Iris pigment epithelial cell (primary cell): Measurements from ENCODE around the gene HAUS6.
"Not testable (repeated sequence)": the region's sequence is repeated elsewhere in the genome, so short reads cannot be mapped to it uniquely, and the experiment has no call there.

Source experiments
- DNase-seq: peaks from one replicate; pipeline ENCODE4 v3.0.0-alpha.2; 2011; ENCODE audit warnings: low read depth

HAUS6 gene, protein sequence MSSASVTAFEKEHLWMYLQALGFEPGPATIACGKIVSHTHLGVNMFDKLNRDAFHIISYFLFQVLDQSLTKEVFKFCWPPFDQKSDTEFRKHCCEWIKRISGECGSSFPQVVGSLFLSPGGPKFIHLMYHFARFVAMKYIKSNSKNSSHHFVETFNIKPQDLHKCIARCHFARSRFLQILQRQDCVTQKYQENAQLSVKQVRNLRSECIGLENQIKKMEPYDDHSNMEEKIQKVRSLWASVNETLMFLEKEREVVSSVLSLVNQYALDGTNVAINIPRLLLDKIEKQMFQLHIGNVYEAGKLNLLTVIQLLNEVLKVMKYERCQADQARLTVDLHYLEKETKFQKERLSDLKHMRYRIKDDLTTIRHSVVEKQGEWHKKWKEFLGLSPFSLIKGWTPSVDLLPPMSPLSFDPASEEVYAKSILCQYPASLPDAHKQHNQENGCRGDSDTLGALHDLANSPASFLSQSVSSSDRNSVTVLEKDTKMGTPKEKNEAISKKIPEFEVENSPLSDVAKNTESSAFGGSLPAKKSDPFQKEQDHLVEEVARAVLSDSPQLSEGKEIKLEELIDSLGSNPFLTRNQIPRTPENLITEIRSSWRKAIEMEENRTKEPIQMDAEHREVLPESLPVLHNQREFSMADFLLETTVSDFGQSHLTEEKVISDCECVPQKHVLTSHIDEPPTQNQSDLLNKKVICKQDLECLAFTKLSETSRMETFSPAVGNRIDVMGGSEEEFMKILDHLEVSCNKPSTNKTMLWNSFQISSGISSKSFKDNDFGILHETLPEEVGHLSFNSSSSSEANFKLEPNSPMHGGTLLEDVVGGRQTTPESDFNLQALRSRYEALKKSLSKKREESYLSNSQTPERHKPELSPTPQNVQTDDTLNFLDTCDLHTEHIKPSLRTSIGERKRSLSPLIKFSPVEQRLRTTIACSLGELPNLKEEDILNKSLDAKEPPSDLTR

DNA sequence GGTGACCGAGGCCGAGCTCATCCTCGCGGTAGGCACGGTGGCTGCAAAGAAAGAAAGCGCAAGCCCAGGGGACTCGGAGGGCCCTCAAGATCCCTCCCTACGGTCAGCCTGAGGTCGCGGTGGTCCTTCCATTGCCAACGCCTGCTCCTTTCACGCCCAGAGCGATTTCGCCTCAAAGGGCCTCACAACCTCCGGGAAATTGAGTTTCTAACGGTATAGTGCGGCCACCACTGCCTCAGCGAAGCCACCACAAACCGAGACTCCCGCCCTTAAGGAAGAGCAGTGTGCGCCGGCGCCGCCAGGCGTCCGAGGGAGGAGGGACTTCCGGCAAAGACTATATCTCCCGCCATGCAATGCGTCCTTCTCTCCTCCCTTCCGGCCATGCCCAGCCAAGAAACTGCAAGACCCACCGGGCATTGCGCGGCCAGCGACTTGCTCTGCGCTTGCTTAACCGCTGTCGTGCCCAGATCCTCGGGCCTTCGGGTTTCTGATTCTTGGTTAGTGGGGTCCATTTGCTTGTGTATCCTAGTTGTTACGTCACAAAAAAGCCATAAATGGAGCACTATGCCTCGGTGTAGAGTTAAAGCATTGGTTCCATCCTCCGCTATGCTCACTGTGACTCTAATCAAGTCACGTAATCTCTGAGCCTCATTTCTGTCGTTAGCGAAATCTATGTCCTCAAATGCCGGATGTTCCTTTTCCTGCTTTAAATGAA, at the start of gene HAUS6:
Gene HAUS6 (minus strand): TSS at position 274 of the 715 bp plus-strand sequence. CDS start 253 bp downstream, at position 21.
- DNase-seq = peak; percentile 99

DNA sequence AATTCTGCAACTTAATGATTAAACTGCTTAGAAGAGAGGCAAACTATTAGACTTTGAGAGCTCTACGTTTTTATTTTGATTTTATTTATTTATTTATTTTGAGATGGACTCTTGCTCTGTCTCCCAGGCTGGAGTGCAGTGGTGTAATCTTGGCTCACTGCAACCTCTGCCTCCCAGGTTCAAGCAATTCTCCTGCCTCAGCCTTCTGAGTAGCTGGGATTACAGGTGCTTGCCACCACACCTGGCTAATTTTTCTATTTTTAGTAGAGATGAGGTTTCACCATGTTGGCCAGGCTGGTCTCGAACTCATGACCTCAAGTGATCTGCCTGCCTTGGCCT, 49.4 kb upstream of the HAUS6 start:
- not testable (repeated sequence) for DNase-seq

DNA sequence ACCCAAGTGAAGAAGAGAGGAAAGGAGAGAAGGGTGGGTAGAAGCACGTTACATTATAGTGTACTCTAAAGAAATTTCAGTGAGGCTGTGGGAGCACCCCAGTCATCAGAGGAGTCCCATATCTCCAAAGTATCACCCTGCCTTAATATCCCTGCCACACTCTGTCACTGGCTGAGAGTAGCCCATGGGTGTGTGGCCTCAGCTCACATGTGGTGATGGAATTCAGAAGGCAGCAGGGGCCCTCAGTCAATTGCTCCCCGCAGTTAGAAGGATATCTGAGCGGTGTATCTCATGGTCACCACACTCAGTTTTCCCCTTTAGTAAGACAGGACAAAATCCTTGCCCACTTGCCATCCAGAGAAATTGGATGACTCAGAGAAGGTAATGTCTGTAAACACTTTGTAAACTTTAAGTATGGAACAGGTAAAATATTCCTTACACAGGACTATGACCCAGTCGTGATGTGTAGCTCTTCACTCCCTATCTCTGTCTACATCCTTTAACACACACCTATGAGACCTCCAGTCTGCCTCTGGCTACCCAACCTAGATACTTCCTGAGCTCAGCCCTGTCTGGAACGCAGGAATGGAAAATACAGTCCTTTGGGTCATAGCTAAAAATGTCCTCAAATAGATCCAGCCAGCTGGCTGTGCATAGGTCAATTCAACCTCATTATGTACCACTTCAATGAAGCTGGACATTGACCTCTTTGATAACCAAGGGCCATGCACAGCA, 48.9 kb upstream of the HAUS6 start:
- no peak for DNase-seq

DNA sequence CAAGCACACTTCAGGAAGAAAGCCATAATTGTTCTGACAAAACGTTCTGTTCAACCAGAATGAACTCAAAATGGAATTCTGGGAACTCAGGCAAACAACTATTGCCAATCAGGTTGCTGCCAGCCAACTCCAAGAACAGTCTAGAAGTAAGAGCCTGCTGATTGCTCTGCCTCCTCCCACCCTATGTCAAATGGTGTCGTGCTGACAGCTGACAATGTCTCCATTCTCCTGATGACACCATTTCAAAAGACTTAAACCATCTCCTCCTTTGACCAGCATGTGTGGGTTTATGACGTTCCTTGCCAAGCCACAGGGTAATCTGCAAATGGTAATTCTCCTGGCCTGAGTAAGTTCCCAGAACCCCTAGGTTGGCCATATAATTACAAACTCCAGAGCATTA, 46.5 kb upstream of the HAUS6 start:
- DNase-seq = peak; percentile 45

DNA sequence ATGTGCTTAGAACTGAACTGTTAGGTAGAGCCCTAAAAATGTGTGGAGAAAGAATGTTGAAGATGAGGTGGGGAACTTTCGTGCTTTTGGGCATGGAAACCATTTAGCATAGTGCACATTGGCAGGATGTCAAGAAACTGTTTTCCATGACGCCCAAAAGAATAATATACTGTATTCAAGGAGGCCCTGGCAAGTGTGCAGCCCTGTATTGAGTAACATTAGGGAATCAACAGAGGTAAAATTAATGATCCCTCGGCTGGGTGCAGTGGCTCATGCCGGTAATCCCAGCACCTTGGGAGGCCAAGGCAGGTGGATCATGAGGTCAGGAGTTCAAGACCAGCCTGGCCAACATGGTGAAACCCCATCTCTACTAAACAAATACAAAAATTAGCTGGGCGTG, 45.5 kb upstream of the HAUS6 start:
- DNase-seq = no peak

DNA sequence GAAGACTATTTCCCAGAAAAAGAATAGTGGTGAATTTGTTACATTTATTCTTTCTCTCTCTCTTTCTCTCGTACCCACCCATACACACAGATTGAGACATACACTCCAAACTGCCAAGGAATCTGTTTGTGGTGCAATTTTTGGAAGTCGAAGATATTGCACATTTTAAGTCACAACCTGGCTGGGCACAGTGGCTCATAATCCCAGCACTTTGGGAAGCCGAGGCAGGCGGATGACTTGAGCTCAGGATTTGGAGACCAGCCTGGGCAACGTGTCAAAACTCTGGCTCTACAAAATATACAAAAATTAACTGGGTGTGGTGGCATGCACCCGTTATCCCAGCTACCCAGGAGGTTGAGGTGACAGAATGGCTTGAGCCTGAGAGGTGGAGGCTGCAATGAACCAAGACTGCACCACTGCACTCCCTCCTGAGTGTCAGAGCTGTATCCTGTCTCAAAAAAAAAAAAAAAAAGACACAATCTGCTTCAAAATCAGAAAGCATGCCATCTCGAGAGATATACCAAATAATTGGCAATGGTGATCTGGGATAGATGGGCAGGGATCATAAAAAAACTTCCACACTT, 43.8 kb upstream of the HAUS6 start:
- DNase-seq = no peak

DNA sequence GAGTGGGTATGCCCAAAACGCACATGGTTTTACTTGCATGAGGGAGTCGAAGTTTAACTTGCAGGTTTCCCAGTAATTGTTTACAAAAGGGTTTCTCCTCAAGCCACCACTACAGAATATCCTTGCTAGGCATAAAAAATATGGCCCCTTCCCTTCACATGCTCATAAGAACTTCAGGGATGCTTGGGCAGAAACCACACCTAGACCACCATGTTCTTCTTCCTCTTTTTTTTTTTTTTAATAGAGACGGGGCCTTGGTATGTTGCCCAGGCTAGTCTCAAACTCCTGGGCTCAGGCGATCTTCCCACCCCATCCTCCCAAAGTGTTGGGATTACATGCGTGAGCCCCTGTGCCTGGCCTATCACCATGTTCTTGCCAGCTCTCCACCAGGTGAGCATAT, 43.2 kb upstream of the HAUS6 start:
- no peak for DNase-seq

DNA sequence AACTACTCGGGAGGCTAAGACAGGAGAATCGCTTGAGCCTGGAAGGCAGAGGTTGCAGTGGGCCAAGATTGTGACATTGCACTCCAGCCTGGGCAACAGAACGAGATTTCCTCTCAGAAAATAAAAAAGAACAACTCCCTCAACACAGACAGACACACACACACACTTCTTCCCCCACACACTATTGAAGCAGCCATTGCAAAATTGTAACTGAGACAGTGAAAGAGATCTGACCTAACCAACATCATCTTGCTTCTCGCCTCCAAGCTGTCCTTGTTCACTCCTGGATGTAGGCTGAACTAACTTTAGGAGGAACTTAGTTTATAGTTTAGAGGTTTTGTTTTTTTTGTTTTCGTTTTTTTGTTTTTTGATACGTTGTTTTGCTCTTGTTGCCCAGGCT, 37.6 kb upstream of the HAUS6 start:
- DNase-seq = no peak

DNA sequence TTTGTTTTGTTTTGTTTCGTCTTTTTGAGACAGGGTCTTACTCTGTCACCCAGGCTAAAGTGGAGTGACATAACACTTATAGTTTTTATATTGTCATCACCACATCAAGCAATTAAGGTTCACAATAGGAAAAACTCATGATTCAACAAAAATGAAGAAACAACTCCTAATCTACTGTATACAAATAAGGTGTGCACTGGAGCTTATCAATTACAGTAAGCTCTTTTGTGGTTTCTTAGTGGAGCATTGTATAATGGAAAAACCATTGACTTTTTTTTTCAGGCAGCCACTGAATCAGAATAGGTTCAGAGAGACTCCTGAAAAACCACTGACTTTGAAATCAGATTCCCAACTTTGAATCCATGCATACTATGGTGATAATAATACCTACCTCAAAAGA, 35.4 kb upstream of the HAUS6 start:
- DNase-seq = no peak

DNA sequence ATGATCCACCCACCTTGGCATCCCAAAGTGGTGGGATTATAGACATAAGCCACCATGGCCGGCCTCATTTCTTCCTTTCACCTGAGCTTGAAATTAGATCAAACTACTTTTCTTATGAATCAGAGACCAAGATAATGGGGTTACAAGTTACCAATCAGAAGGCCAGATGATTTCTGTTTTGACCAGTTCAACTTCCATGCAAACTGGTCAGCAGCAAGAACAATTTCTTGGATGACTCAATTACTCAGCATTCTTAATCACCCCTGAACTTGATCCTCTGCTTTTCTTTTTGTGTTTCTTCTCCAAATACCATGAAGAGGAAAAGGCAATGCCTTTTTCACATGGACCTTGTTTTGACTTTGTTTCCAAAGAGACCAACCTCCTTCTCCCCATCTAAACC, 34.6 kb upstream of the HAUS6 start:
- DNase-seq = peak; percentile 88

DNA sequence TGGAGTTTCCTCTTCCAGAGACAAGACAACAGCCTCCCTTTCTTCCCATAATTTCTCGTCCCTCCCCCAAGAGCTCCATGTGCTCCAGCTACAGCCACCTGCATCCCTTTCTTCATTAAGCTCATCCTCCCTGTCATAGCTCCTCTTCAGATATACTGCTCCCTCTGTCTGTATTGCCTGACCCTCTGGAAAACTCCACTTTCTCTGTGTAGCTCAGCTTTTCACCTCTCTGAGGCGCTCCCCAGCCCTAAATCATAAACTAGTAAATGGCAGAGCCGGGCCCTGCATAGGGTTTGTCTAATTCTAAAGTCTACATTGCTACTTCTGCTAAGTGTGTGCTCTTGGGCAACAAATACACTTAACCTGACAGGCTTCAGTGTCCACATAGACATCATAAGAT, 33.4 kb upstream of the HAUS6 start:
- DNase-seq = no peak

DNA sequence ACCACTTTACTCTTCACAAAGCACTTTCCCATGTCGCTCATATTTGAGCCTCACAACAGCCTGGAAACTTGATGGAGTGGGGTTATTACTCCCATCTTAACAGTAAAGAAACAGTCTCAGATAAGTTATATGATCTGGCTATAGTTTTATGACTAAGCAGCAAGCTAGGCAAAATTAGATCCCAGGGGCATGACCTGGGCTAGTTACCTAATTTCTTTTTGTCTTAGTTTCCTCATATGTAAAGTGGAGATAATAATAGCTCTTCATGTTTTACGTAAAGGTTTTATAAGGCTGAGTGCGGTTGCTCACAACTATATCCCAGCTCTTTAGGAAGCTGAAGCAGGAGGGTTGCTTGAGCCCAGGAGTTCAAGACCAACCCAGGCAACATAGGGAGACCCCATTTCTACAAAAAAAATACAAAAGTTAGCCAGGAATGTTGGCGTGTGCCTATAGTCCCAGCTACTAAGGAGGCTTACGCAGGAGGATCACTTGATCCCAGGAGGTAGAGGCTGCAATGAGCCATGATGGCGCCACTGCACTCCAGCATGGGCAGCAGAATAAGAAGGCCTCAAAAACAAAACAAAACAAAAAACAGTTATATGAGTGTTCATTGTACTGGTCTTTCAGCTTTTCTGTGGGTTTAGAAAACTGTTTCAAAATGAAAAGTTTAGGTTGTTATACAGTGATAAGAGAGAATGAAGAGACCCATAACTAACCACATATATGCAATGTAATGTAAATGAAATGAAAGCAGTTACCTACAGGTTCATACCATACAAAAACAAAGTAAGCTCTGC, 31.0 kb upstream of the HAUS6 start:
- peak; percentile 38 for DNase-seq

DNA sequence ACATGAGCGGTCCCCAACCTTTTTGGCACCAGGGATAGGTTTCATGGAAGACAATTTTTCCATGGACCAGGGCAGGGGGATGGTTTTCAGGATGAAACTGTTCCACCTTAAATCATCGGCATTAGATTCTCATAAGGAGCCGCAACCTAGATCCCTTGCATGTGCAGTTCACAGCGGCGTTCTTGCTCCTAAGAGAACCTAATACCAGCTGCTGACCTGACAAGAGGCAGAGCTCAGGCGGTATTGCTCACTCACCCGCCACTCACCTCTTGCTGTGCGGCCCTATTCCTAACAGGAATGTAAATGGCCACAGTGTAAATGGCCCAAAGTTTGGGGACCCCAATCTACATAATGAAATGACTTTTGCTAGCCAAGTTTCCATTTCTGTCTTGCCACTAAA, 27.7 kb upstream of the HAUS6 start:
- no peak for DNase-seq

DNA sequence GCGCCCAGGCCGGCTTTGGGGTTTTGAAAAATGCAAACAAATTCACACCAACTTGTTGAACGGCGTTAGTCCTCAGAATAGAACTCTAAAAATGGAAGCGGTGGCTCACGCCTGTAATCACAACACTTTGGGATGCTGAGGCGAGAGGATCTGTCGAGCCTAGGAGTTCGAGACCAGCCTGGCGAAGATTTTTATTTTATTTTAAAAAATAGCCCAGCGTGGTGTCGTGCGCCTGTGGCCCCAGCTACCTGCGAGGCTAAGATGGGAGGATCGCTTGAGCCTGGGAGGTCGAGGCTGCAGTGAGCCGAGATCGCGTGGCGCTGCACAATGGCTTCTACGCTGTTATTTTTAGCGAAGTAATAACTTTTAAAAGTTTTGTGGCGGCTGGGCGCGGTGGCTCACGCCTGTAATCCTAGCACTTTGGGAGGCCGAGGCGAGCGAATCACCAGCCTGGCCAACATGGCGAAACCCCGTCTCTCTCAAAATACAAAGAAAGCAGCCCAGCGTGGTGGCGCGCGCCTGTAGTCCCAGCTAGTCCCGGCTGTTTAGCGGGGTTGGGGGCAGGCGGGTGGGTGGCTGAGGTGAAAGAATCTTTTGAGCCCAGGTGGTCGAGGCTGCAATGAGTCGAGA, 25.3 kb upstream of the HAUS6 start:
- peak; percentile 43 for DNase-seq

DNA sequence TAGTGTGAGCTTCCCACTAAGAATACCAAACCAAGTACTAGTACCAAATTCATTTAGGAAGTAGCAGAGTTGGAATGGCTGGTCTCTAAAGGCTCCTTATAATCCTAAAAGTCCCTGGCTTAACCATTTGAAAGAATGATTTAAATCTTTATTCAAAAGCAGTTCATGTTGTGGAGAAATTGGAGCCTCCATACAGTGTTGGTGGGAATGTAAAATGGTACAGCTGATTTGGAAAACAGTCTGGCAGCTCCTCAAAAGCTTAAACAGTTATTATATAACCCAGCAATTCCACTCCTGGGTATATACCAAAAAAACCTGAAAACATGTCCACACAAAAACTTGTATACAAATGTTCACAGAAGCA, 21.7 kb upstream of the HAUS6 start:
- DNase-seq = no peak

DNA sequence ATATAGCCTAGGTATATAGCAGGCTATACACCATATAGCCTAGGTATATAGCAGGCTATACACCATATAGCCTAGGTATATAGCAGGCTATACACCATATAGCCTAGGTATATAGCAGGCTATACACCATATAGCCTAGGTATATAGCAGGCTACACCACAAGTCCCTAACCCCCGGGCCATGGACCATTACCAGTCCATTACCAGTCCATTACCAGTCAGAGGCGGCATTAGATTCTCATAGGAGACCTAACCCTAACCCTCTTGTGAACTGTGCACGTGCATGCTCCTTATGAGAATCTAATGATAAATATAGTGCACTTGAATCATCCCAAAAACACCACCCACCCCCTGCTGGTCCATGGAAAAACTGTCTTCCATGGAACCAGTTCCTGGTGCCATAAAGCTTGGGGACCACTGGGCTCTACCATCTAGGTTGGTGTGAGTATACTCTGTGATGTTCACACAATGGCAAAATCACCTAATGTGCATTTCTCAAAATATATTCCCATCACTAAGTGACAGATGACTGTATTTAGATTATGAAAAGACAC, 19.9 kb upstream of the HAUS6 start:
- no peak for DNase-seq

DNA sequence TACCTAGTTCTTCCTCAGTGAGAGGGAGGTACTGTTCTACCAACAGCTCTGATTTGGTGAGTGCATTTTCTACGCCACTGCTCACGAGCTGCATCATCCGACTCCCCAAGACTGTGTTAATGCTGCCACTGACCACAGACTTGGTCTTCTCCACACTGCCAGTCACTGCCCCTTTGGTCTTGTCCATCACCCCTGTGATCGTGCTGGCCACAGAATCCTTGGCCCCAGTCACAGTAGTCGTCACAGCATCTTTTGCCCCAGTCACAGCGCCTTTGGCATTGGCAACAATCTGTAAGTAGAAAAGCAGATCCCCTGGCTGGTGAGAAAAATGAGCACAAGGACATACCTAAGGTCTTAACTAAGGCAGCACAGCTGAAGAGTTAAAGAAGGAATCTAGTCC, 18.2 kb upstream of the HAUS6 start:
- DNase-seq = no peak

DNA sequence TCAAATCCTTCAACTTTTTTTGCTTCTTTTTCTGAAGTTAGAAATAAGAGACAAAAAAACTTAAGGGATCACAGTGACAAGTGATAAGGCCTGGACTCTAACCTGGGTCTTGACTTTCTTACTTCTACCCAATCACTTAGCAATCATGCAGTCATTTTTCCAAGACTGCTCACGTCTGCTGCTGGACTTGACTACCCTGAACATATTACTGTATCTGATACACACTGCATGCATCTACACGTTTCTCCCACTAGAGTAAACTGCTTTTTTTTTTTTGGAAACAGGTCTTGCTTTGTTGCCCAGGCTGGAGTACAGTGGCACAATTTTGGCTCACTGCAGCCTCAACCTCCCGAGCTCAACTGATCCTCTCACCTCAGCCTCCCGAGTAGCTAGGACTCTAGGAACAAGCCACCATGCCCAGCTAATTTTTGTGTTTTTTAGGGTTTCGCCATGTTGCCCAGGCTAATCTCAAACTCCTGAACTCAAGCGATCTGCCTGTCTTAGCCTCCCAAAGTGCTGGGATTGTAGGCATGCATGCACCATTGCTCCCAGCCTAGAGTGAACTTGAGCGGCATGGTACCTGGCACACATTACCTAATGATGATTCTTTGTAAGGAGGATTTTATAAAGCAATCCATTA, 17.2 kb upstream of the HAUS6 start:
- no peak for DNase-seq

DNA sequence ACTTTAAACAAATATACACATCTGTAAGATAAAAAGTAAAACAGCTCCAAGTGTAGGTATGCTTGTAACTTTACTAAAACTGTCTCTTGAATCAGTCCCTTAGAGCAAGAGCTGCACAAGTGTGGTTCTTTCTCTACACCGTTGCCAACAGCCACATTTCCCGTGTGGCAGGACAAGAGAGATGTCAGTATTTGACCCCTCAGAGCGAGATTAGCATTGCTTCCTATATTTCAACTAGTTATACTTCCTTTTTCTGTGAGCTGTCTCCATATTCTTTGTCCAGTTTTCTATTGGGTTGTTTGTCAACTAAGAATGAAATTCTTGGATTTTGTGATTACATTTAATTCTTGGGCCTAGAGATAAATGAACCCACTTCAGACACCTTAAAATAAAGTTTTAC, 16.5 kb upstream of the HAUS6 start:
- no peak for DNase-seq
